Upper lobe of left lung (tissue), 4 donors: ENCODE data around the gene STARD4.

Source experiments
- CTCF ChIP-seq, 6 experiments: fragments of 450-650 bp in 4 of 6; fragments of 200-600 bp in 2 of 6; sonication (generic) in 2 of 6; IDR thresholded peaks; one replicate each; pipeline ENCODE4 v1.5.1; 2016 to 2019; ENCODE audit warnings: antibody characterized with exemption in 6 of 6
- EP300 ChIP-seq, 4 donors: sonication (generic); formaldehyde crosslinking; IDR thresholded peaks; one replicate each; pipeline ENCODE4 v1.5.1; 2017; ENCODE audit warnings: antibody characterized with exemption in 4 of 4, control low read depth in 2 of 4
- POLR2A ChIP-seq, 4 donors: fragments of 450-650 bp; IDR thresholded peaks; one replicate each; pipeline ENCODE4 v1.5.1; 2016 to 2017; ENCODE audit warnings: antibody characterized with exemption in 4 of 4, mild to moderate bottlenecking in 2 of 4
- POLR2AphosphoS5 ChIP-seq, 2 donors: sonication (generic); formaldehyde crosslinking; IDR thresholded peaks; one replicate each; pipeline ENCODE4 v1.5.1; 2017; ENCODE audit warnings: antibody characterized with exemption in 2 of 2

GRCh38 chr5:111512375-111513130 lies at the start of gene STARD4:
- TF ChIP-seq CTCF (IDR thresholded peaks at IDR 0.05) (peak in 1 of 6 experiments; percentile 13), POLR2AphosphoS5 (IDR thresholded peaks at IDR 0.05) (peak; percentile 80 to 99), POLR2A (IDR thresholded peaks at IDR 0.05) (peak in 3 of 4 donors; percentile 81 to 97 (median 96)), EP300 (IDR thresholded peaks at IDR 0.05) (peak in 1 of 4 donors; percentile 71)
